ENCODE results near the gene ONECUT1.

- no peak for TF ChIP-seq CTCF (conservative IDR thresholded peaks at IDR 0.05)
- no peak for TF ChIP-seq EZH2 (IDR thresholded peaks at IDR 0.05; ENCODE audit: low read depth)
Measured at GRCh38 chr15:52762621-52763020, 27.5 kb downstream of the ONECUT1 start.
